Measurements from ENCODE around the gene UNC13C. TPM values are rescaled to one million over a fixed set of nuclear protein-coding genes. Genes with fewer than 3 reads are reported as not detected.

Gene UNC13C
- total RNA-seq, 4 donors from 2014 or later: under 0.01 to 0.79 (median 0.09) TPM; not detected in 1

DNA sequence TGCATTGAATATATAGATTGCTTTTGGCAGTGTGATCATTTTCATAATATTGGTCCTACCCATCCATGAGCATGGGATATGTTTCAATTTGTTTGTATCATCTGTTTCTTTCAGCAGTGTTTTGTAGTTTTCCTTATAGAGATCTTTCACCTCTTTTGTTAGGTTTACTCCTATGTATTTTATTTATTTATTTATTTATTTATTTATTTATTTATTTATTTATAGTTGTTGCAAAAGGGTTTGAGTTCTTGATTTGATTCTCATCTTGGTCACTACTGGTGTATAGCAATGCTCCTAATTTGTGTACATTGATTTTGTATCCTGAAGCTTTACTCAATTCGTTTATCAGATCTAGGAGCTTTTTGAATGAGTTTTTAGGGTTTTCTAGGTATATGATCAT lies 478.2 kb downstream of the UNC13C start:
- DNase-seq (ENCODE audit: low spot score): no peak

DNA sequence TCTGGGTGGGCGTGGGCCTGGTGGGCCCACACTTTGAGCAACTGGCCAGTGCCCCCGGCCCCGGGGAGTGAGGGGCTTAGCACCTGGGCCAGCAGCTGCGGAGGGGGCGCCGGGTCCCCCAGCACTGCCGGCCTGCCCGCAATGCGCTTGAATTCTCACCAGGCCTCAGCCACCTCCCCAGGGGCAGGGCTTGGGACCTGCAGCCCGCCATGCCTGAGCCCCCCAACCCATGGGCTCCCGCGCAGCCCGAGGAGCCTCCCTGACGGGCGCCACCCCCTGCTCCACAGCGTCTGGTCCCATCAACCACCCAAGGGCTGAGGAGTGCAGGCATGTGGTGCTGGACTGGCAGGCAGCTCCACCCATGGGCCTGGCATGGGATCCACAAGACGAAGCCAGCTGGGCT lies 484.3 kb downstream of the UNC13C start:
- no peak for ATAC-seq (ENCODE audit: low FRiP score)
- DNase-seq (ENCODE audit: low spot score): no peak
- TF ChIP-seq, protein P1, sequence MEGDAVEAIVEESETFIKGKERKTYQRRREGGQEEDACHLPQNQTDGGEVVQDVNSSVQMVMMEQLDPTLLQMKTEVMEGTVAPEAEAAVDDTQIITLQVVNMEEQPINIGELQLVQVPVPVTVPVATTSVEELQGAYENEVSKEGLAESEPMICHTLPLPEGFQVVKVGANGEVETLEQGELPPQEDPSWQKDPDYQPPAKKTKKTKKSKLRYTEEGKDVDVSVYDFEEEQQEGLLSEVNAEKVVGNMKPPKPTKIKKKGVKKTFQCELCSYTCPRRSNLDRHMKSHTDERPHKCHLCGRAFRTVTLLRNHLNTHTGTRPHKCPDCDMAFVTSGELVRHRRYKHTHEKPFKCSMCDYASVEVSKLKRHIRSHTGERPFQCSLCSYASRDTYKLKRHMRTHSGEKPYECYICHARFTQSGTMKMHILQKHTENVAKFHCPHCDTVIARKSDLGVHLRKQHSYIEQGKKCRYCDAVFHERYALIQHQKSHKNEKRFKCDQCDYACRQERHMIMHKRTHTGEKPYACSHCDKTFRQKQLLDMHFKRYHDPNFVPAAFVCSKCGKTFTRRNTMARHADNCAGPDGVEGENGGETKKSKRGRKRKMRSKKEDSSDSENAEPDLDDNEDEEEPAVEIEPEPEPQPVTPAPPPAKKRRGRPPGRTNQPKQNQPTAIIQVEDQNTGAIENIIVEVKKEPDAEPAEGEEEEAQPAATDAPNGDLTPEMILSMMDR (IDR thresholded peaks at IDR 0.05): no peak

More for the DNA sequence above, 478.2 kb downstream of the UNC13C start:
- TF ChIP-seq, protein P1 (IDR thresholded peaks at IDR 0.05): no peak
- ATAC-seq (ENCODE audit: low FRiP score): no peak

DNA sequence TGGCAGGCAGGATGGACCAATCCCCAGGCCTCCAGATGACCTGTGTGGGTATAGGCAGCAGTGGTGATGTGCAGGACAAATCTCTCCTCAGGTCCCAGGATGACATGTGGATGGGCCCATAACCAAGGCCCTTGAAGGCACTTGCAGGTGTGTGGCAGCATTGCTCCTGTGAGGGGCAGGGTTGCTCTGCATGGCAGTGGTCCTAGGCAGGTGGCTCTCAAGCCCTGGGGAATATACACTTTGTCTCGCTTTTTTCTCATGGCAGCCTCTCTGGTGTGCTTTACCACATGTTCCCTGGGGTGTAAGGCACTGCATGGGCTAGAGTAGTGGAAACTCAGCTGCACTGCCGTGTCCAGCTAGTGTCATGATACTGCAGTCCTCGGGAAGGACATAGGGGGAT lies 503.6 kb downstream of the UNC13C start:
- ATAC-seq (ENCODE audit: low FRiP score) (no peak), DNase-seq (ENCODE audit: low spot score) (no peak)
- TF ChIP-seq, protein P1 (IDR thresholded peaks at IDR 0.05): no peak

DNA sequence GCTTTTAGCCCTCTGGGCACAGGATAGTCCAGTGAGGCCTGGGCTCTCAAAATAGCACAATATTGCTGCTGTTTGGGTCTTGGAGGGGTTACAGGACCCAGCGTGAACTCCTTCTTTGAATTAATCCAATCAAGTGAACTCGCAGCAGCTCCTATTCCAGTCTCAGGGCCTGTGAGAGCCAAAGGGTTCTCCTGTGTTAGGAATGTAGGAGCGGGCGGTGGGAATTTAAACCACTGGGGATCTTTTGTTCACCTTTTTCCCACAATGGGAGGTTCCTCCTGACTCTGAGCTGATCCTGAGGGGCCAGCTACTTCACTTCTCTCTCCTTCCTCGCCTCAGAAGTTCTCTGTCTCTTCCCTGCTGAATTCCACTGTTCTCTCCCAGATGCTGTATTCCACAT lies 504.0 kb downstream of the UNC13C start:
- TF ChIP-seq, protein P1 (IDR thresholded peaks at IDR 0.05): no peak
- DNase-seq (ENCODE audit: low spot score): no peak
- no peak for ATAC-seq (ENCODE audit: low FRiP score)

DNA sequence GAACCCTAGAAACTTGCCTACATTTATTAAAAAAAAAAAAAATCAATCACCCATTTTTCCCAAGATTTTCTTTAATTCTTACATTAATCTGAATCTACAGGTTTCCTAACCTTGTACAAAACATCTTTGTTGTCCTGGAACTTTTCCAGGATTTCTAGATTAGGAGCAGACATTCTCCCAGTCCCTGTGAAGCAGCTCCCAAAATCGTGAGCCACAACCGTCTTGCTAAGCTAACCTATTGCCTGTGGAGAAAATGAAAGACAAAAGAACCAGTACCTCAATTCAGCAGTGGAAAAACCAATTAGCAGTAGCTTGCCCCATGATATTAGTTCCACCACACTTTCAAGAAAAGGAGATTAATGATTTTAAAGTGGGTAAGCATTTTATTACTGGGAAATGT lies 522.1 kb downstream of the UNC13C start:
- ATAC-seq (ENCODE audit: low FRiP score): no peak
- TF ChIP-seq, protein P1 (IDR thresholded peaks at IDR 0.05): no peak
- DNase-seq (ENCODE audit: low spot score): no peak

DNA sequence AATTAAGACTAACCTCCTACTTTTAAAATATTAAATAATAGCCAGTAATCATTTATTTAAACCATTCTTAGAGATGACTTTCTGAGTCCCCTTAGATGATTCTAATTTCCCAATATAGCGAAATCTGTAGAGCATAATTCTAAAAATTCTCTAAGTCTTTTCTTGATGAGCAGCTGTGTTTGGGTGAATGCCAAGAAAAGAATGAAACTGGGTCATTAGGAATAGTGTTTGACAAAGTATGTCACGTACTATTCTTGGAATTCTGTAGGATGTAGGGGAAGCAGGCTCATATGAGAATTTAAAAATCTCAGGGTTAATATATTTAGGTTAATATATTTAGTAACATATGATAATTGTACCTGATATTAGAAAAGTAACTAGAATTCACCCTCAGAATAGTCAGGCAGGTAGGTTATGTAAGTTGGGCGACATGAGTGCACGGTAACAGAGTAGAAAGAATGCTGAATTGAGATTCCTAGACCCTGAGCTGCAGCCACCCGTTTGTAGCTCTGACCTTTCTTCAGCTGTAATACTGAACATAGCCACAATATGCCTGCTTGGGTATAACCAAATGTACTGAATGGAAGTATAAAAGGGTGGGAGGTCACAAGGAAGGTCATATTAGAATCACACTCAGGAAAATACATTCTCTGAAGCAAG lies 524.3 kb downstream of the UNC13C start:
- TF ChIP-seq, protein P1 (IDR thresholded peaks at IDR 0.05): no peak
- ATAC-seq (ENCODE audit: low FRiP score) (no peak), DNase-seq (ENCODE audit: low spot score) (no peak)

DNA sequence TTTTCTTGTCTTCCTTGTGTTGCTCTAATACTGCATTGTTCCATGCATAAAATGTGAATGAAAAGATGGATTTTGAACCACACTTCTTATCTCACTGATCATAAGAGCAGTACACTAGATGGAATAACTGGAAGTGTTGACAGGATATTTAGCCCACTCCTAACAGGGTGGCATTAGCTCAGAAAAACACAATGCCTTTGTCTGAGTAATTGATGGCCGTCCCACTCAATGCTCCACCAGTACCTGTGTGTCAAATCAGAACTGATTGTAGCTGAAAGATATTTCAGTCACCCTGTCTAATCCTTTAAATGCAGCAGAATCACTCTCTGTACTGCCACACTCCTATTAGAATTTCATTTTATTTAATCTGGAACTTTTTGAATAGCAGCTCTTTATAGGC lies 526.5 kb downstream of the UNC13C start:
- no peak for DNase-seq (ENCODE audit: low spot score)
- TF ChIP-seq, protein P1 (IDR thresholded peaks at IDR 0.05): no peak
- ATAC-seq (ENCODE audit: low FRiP score): no peak

Data from omental fat pad (tissue), 4 donors.